Osteocyte (in vitro differentiated cells): ENCODE data around the gene SYNGAP1. TPM values are rescaled to one million over a fixed set of nuclear protein-coding genes. Genes with fewer than 3 reads are reported as not detected.

Experiments
- DNase-seq: peaks from one replicate; pipeline ENCODE4 v3.0.0; 2021; ENCODE audit warnings: mixed read lengths; ENCODE audit not compliant: unreplicated experiment; ENCODE audit errors: extremely low spot score
- H3K27ac Mint-ChIP-seq: one replicate; pipeline ENCODE4 v1.8.0; 2021; ENCODE audit warnings: mild to moderate bottlenecking, mixed read lengths; ENCODE audit not compliant: unreplicated experiment
- H3K27me3 Mint-ChIP-seq: one replicate; pipeline ENCODE4 v1.8.0; 2021; ENCODE audit warnings: mixed read lengths; ENCODE audit not compliant: unreplicated experiment
- H3K36me3 Mint-ChIP-seq: one replicate; pipeline ENCODE4 v1.8.0; 2021; ENCODE audit warnings: mixed read lengths; ENCODE audit not compliant: unreplicated experiment
- H3K4me1 Mint-ChIP-seq: one replicate; pipeline ENCODE4 v1.8.0; 2021; ENCODE audit warnings: mixed read lengths; ENCODE audit not compliant: unreplicated experiment
- H3K4me3 Mint-ChIP-seq: one replicate; pipeline ENCODE4 v1.8.0; 2021; ENCODE audit warnings: mild to moderate bottlenecking, moderate library complexity, mixed read lengths; ENCODE audit not compliant: unreplicated experiment
- H3K9me3 Mint-ChIP-seq: one replicate; pipeline ENCODE4 v1.8.0; 2021; ENCODE audit warnings: mixed read lengths; ENCODE audit not compliant: unreplicated experiment
- CTCF ChIP-seq: fragments of 200-600 bp; sonication (generic); IDR thresholded peaks from 2 replicates; pipeline ENCODE4 v1.5.0; 2021; ENCODE audit warnings: antibody characterized with exemption, mild to moderate bottlenecking, moderate library complexity
- total RNA-seq: library from RNA; stranded (reverse); gene quantifications from 2 replicates; pipeline ENCODE4 v1.2.1, GENCODE V29; 2021

Gene SYNGAP1
- total RNA-seq, 1 donor from 2014 or later, result 34.7 TPM

DNA sequence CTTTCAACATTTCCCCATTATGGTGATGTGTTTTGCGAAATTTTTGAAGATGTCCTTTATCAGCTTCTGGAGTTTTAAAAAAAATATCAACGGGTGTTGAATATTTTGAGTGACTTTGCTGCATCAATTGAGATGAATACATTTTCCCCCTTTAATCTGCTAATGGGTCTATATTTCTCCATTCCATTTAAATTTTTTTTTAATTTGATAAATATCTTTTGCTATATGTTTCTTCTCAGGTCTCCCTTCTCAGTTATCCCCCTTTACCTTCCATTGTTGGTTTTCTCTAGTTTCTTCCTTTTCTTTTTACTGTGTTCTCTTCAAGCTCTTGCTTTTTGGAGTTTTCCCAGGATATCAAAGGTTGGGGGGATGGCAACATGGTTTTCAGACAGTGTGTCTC lies 29.7 kb upstream of the SYNGAP1 start:
- no peak overlapping the region for H3K4me3 Mint-ChIP-seq
- peaks cover 28% of the 10 kb centered on the region for H3K4me1 Mint-ChIP-seq
- DNase-seq, result no peak
- no peaks in the 10 kb centered on the region for H3K36me3 Mint-ChIP-seq
- H3K27ac Mint-ChIP-seq, result peak overlapping the region; percentile 96
- H3K27me3 Mint-ChIP-seq, result no peaks in the 10 kb centered on the region
- no peak for TF ChIP-seq CTCF
- no peaks in the 10 kb centered on the region for H3K9me3 Mint-ChIP-seq

GRCh38 chr6:33390767-33391277 lies 29.0 kb upstream of the SYNGAP1 start:
- peaks cover 32% of the 10 kb centered on the region for H3K4me1 Mint-ChIP-seq
- H3K27me3 Mint-ChIP-seq, result no peaks in the 10 kb centered on the region
- no peak for DNase-seq
- peak overlapping the region; percentile 80 for H3K4me3 Mint-ChIP-seq
- peak overlapping the region; percentile 96 for H3K27ac Mint-ChIP-seq
- TF ChIP-seq CTCF, result no peak
- no peaks in the 10 kb centered on the region for H3K9me3 Mint-ChIP-seq
- H3K36me3 Mint-ChIP-seq, result no peaks in the 10 kb centered on the region

DNA sequence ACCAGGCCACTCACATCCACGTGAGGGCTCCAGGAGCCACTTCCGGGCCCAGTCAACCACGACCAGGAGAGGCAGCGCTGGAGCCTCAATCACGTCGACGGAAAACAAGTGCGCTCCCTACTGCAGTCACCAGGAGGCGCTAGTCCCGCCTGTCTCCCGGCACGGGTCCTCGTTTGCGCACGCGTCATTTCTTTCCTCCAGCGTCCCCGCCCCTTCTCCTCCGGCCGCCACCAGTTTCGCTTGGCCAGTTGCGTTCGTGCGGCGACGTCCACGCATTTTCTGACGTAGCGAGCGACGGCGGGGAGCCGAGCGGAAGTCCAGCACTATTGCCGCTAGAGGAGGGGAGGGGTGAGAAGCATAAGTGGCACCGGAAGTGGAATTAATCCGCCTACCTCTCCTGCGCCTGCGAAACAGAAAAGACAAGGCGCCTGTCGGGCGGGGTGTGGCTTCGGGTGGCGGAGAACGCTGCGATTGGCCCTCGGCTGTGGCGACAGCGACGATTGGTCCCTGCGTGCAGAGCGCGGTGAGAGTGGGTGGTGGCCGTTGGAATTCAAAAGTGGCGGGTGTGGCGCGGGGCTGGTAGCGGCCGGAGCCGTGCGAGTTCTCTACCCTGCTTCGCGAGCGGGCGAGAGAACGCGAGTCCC lies 28.5 kb upstream of the SYNGAP1 start, which contains the start of gene KIFC1:
KIFC1 (plus strand) TSS at position 546 of the 644 bp plus-strand sequence. CDS start 163 bp downstream, outside the sequence.
- no peaks in the 10 kb centered on the region for H3K27me3 Mint-ChIP-seq
- H3K4me3 Mint-ChIP-seq, result peak within 1 kb of the TSS; percentile 80
- TF ChIP-seq CTCF, result peak; percentile 99
- no peaks in the 10 kb centered on the region for H3K36me3 Mint-ChIP-seq
- no peaks in the 10 kb centered on the region for H3K9me3 Mint-ChIP-seq
- peak within 1 kb of the TSS; percentile 96 for H3K27ac Mint-ChIP-seq
- peaks cover 32% of the 10 kb centered on the region for H3K4me1 Mint-ChIP-seq
- DNase-seq, result peak; percentile 100

DNA sequence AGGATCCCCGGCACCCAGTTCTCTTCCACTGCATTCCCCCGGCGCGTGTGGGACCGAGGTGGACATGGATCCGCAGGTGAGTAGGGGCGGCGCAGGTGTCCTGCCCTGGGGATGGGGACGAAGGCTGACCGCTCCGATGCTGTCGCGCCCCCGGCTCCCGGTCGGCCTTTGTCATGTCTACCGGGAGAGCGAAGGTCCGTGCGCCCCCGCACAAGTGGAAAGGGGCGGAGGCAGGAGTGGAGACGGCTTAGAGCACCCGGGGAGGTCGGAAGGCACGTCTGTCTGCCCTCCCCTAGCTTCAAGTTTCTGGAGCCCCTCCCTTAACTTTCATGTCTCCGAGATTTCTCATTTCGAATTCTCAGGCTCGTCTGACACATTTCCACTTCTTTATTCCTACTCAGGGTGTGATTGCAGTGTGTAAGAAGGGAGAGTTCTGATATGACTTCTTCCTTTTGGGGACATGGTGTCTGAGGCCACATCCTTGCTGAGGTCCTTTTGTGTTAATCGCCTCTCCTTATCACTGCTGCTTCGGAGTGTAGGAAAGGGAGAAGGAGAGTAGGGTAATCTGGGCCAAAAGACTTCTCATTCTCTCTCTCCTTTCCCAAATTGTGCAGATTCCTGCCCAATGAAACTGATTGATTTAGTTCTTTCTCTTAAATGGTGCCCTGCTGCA lies 27.8 kb upstream of the SYNGAP1 start:
- H3K9me3 Mint-ChIP-seq, result no peaks in the 10 kb centered on the region
- no peak for DNase-seq
- no peaks in the 10 kb centered on the region for H3K36me3 Mint-ChIP-seq
- peaks cover 32% of the 10 kb centered on the region for H3K4me1 Mint-ChIP-seq
- H3K4me3 Mint-ChIP-seq, result peak overlapping the region; percentile 80
- TF ChIP-seq CTCF, result no peak
- H3K27ac Mint-ChIP-seq, result peak overlapping the region; percentile 96
- H3K27me3 Mint-ChIP-seq, result no peaks in the 10 kb centered on the region

- no peaks in the 10 kb centered on the region for H3K9me3 Mint-ChIP-seq
- H3K27ac Mint-ChIP-seq, result peak overlapping the region; percentile 96
- H3K27me3 Mint-ChIP-seq, result no peaks in the 10 kb centered on the region
- H3K36me3 Mint-ChIP-seq, result no peaks in the 10 kb centered on the region
- no peak for DNase-seq
- peak overlapping the region; percentile 80 for H3K4me3 Mint-ChIP-seq
- TF ChIP-seq CTCF, result no peak
- peaks cover 32% of the 10 kb centered on the region for H3K4me1 Mint-ChIP-seq
These were observed 27.3 kb upstream of the SYNGAP1 start for GRCh38 chr6:33392595-33392948.
